M059J (cell line): ENCODE results near the gene TUBGCP3. TPM values are rescaled to one million over a fixed set of nuclear protein-coding genes. Genes with fewer than 3 reads are reported as not detected.
A peak's percentile ranks its signal among the peaks of the same experiment; 100 is the strongest.
"Not testable (repeated sequence)": the region's sequence is repeated elsewhere in the genome, so short reads cannot be mapped to it uniquely, and the experiment has no call there.

Experiments used
- DNase-seq: peaks from one replicate; pipeline ENCODE4 v3.0.0-alpha.2; 2012; ENCODE audit warnings: low read depth
- total RNA-seq: library from RNA; depleted of rRNA; stranded (reverse); fragments of >200 nt; shearing (Covaris generic); gene quantifications from 2 replicates; pipeline ENCODE4 v1.2.3, GENCODE V29; 2014; rRNA removed

Gene TUBGCP3, protein sequence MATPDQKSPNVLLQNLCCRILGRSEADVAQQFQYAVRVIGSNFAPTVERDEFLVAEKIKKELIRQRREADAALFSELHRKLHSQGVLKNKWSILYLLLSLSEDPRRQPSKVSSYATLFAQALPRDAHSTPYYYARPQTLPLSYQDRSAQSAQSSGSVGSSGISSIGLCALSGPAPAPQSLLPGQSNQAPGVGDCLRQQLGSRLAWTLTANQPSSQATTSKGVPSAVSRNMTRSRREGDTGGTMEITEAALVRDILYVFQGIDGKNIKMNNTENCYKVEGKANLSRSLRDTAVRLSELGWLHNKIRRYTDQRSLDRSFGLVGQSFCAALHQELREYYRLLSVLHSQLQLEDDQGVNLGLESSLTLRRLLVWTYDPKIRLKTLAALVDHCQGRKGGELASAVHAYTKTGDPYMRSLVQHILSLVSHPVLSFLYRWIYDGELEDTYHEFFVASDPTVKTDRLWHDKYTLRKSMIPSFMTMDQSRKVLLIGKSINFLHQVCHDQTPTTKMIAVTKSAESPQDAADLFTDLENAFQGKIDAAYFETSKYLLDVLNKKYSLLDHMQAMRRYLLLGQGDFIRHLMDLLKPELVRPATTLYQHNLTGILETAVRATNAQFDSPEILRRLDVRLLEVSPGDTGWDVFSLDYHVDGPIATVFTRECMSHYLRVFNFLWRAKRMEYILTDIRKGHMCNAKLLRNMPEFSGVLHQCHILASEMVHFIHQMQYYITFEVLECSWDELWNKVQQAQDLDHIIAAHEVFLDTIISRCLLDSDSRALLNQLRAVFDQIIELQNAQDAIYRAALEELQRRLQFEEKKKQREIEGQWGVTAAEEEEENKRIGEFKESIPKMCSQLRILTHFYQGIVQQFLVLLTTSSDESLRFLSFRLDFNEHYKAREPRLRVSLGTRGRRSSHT
- total RNA-seq = 10.6 and 16.3 TPM in 2 replicates

DNA sequence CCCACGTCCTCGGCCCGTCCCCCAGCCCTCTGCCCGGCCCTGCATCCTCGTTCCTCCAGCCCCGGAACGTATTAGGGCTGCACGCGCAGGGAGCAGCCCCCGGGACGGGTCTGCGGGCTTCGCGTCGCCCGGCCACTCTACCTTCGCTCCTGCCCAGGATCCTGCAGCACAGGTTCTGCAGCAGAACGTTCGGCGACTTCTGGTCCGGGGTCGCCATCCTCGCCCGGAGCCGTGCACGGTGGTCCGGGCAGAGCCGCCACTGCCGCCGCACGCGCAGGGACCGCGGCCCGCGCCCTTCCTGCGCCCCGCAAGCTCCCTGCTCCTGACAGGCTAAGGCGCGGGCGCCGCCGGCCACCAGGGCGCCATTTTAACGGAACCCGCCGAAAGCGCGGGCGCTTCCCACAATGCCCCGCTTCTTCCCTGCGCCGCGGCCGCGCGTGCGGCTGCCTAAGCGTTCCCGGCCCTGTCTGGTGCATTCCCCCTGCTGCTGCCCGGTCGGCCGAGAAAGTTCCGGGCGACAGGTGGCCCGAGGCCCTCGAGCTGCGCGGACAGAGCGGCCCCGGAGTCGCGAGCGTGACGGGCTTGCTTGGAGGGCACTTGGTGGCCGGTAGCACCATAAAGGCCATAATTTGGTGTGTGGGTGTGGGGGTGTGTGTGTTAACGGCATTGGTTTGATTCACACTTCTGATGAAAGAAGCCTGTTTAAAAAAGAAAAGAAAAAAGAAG, at the start of gene TUBGCP3:
TSS of gene TUBGCP3 (minus strand) at position 390 of the 726 bp plus-strand sequence. CDS start at position 217, 173 bp downstream.
- DNase-seq = peak; percentile 75

GRCh38 chr13:112637017-112637801, 49.3 kb upstream of the TUBGCP3 start:
- no peak for DNase-seq

GRCh38 chr13:112636401-112636975, 48.5 kb upstream of the TUBGCP3 start:
- DNase-seq = no peak

GRCh38 chr13:112635323-112635722, 47.4 kb upstream of the TUBGCP3 start:
- DNase-seq = no peak

- no peak for DNase-seq
Observed at GRCh38 chr13:112634102-112634501, 46.1 kb upstream of the TUBGCP3 start.

DNA sequence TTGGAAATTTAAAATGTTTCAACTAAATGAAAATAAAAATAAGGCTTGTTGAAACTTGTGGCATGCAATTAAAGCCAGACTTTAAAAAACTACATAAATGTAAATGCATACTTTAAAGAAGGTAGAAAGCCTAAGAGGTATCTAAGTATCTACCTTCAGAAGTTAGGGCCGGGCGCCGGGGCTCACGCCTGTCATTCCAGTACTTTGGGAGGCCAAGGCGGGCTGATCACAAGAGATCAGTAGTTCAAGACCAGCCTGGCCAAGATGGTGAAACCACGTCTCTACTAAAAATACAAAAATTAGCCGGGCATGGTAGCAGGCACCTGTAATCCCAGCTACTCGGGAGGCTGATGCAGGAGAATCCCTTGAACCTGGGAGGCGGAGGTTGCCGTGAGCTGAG, 42.3 kb upstream of the TUBGCP3 start:
- DNase-seq = not testable (repeated sequence)

- DNase-seq = no peak
Observed at GRCh38 chr13:112629161-112629560, 41.2 kb upstream of the TUBGCP3 start.

DNA sequence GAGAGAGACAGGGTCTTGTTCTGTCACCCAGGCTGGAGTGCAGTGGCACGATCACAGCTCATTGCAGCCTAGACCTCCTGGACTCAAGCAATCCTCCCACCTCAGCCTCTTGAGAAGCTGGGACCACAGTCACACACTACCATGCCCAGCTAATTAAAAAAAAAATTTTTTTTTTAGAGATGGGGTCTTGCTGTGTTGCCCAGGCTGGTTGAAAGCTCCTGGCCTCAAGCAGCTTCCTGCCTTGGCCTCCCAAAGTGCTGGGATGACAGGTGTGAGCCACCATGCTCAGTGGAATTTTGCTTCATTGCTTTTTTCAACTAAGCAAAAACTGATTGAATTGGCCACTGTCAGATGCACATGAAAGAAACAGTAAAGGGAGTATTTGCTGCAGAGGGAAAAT, 39.7 kb upstream of the TUBGCP3 start:
- DNase-seq = not testable (repeated sequence)

DNA sequence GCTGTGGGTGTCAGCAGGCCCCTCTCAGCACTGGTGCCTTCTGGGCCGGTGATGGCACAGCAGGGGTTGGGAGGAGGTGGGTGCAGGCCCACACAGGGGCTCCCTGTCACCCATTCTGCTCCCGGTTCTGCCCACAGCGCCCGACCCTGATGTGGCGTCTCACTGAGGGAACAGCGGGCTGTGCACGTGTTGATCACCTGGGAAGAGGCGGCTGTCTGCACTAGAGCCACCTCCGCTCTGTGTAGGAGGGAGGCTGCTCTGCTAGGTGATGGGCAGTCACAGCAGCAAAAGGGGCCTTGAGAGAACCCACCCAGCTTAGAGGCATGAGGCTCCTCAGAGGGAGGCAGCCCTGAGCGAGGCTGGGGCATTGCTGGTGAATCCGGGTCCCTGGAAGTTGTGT, 39.2 kb upstream of the TUBGCP3 start:
- no peak for DNase-seq

GRCh38 chr13:112626761-112627160, 38.8 kb upstream of the TUBGCP3 start:
- no peak for DNase-seq

- DNase-seq = no peak
Observed at GRCh38 chr13:112626124-112626523, 38.2 kb upstream of the TUBGCP3 start.

- no peak for DNase-seq
Observed at GRCh38 chr13:112625698-112626097, 37.7 kb upstream of the TUBGCP3 start.

GRCh38 chr13:112624602-112625430, 36.9 kb upstream of the TUBGCP3 start:
- DNase-seq = no peak

DNA sequence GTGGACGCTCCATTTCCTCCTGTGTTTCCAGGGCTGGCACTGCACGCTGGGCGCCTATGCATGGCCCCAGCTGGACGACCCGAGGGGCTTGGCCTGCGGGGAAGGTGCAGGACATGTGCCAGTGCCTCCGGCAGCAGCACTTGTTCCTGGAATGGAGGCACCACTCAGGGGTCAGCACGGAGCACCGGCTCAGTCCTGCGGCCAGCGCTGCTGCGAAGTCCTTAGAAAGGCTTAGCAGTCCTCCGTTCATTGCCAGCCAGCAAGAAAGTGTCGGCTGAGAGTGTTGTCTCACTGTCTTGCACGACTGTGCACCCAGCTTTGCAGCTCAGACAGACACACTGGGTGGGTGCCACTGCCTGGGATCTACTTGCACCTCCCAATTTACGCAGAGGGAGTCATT, 36.1 kb upstream of the TUBGCP3 start:
- no peak for DNase-seq

DNA sequence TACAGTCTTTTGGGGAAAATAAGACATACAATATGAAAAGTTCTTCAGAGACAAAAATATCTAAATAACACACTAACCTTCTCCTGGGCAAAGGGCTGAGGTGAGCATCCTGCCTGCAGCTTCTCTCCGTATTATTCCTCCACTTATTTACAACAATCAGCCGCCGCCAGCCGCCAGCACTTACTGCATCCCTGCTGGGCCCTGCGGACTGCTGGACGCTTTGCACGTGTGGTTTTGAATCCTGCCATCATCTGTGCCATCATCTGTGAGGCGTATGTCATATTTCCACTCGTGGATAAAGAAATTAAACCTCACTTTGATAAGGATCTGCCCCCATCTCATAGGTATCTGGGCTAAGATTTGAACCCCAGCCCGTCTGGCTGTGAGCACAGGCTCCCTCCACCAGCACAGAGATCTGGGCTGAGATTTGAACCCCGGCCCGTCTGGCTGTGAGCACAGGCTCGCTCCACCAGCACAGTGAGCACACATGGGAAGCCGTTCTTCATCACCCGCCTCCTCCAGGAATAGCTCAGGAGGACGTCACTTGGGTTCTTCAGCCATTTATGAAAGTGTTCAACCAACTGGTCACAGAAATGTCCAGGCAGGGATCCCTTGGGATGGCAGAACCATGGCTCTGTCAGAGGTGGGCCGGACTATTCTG, 35.2 kb upstream of the TUBGCP3 start:
- DNase-seq = no peak

DNA sequence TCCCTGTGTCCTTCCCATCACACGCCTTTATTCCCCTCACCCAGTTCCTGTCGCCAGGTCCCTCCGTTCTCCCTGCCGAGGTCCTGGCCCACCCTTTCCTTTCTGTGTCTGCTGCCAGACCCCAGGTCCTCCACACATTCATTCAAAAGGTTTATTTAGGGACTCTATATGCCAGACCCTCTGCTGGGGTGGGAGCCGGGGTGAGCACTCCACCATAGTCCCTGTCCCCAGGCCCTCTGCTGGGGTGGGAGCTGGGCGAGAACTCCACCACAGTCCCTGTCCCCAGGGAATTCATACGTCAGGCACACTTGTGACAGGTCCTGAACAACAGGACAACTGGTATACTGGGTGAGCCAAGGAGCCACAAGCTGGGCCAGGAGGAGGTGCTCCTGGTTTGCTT, 34.4 kb upstream of the TUBGCP3 start:
- no peak for DNase-seq

DNA sequence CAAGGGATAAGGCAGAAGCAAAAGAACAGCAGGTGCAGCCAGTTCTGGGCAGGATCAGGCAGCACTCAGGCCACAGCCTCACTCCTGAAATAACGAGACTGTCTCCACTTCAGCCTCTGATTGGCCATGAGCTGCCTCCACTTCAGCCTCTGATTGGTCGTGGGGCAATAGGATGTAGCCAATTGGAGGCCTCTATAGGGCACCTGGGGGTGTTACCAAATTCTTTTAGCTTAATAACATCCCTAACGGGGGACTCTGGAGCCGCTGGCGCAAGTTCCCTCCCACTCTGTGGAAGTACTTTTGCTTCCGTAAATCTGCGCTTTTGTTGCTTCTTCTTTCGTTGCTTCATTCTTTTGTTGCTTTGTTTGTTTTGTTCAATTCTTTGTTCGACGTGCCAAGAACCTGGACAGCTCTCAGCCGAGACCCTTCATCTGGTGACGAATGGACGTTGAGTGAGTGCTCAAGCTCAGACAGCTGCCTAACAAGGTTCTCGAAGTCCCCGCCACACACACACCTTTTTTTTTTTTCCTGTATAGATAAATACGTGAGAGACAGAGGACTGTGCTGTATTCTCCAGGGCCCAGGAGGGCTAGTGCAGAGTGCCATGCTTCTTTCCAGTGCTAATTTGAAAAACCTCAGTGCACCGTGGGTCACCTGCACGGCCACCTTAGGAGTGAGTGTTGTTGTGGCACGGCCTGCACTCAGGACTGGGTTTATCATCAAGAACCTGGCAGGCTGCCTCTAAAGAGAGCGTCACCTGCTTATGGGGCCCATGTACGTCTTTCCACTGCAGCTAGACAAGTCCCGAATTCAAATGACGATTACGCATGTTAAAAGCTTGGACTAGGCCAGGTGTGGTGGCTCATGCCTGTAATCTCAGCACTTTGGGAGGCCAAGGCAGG, 32.0 kb upstream of the TUBGCP3 start:
- DNase-seq = peak; percentile 47

GRCh38 chr13:112618501-112618900, 30.5 kb upstream of the TUBGCP3 start:
- no peak for DNase-seq
